Activated CD4-positive, alpha-beta memory T cell treated with anti-CD3 and anti-CD28 coated beads for 36 hours (primary cell): Measurements from ENCODE around the gene TK1. TPM values are rescaled to one million over a fixed set of nuclear protein-coding genes. Genes with fewer than 3 reads are reported as not detected.

ENCODE experiments used
- CTCF ChIA-PET: fragments of 350-600 bp; sonication (Branson Sonifier 250); formaldehyde crosslinking; loops from one replicate; lab custom pipeline; 2021; ENCODE audit warnings: antibody characterized with exemption, inconsistent platforms; lab: Charles Lee
- POLR2A ChIA-PET: fragments of 350-600 bp; sonication (Branson Sonifier 250); formaldehyde crosslinking; loops from one replicate; lab custom pipeline; 2021; ENCODE audit warnings: antibody characterized with exemption; lab: Charles Lee
- DNase-seq: peaks from one replicate; pipeline ENCODE4 v3.0.0-alpha.2; 2020
- H3K27ac Mint-ChIP-seq: one replicate; pipeline ENCODE4 v1.8.0; 2021; ENCODE audit warnings: mixed read lengths
- H3K27me3 Mint-ChIP-seq: one replicate; pipeline ENCODE4 v1.8.0; 2021; ENCODE audit warnings: mixed read lengths
- H3K36me3 Mint-ChIP-seq: one replicate; pipeline ENCODE4 v1.8.0; 2021; ENCODE audit warnings: mixed read lengths
- H3K4me1 Mint-ChIP-seq: one replicate; pipeline ENCODE4 v1.8.0; 2021; ENCODE audit warnings: low read depth, mixed read lengths
- H3K4me3 Mint-ChIP-seq: one replicate; pipeline ENCODE4 v1.8.0; 2021; ENCODE audit warnings: mild to moderate bottlenecking, mixed read lengths
- H3K9me3 Mint-ChIP-seq: one replicate; pipeline ENCODE4 v1.8.0; 2021; ENCODE audit warnings: mixed read lengths
- intact Hi-C: fragments of 100-400 bp; cut with micrococcal nuclease; formaldehyde crosslinking; loops from one replicate; pipeline ENCODE4 v1.15.1; 2023
- total RNA-seq, 2 experiments: library from RNA; stranded (reverse); gene quantifications; one replicate each; pipeline ENCODE4 v1.2.3, GENCODE V29; 2021

Gene TK1
- total RNA-seq, 2 experiments from 2014 or later: 188 to 193 TPM

DNA sequence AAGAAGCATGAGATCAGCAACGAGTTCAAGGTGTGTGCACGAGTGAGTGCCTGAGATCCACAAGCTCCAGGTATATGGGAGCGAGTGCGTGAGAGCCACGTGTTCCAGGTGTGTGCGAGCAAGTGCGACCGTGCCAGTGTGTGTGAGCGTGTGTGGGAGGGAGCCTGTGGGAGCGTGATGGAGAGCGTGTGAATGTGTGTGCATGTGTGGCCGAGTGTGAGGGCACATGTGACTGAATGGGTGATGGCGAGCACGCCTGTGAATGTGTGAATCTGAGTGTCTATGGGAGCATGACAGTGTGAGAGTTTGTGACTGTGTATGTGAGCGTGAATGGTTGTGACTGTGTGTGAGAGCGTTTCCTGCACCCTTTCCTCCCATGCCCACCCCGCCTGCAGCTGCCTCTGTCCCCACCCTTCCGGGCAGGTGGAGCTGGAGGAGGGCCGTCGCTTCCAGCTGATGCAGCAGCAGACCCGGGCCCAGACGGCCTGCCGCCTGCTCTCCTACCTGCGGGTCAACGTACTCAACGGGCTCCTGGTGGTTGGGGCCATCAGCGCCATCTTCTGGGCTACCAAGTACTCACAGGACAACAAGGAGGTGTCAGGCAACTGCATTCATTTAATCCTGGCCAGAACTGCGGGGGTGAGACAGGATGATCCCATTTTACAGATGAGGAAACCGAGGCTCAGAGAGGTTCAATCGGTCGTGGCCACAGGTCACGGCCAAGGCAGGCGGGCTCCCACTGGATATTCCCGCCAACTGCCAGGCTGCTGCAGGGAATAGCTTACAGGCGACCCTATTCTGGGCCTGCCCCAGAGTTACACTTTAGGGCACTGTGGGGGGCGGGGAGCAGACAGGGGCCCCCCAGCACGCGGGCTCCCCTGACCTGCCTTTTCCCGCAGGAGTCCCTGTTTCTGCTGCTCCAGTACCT, 52.6 kb downstream of the TK1 start:
- H3K36me3 Mint-ChIP-seq: peaks cover 58% of the 10 kb centered on the region
- ChIA-PET CTCF (interaction anchor here (1.0 to 6.6 kb wide), 13 partner anchors 8 to 288 kb away, joined by 3 to 99 read pairs (median 5); partner anchors contain the start of genes AFMID, TK1 and TMC6), POLR2A (interaction anchor here (0.9 to 1.8 kb wide), 5 partner anchors 8 to 52 kb away, joined by 3 to 7 read pairs (median 3); partner anchors contain the start of genes AFMID and TK1)
- H3K4me3 Mint-ChIP-seq: peak overlapping the region; percentile 65
- intact Hi-C loops: loop anchor here (1.0 to 5.0 kb wide), 4 partner anchors 13 to 53 kb away; partner anchors contain the start of genes AFMID, SYNGR2 and TK1
- peak; percentile 87 for DNase-seq
- H3K27ac Mint-ChIP-seq: peak overlapping the region; percentile 54
- H3K4me1 Mint-ChIP-seq: peaks cover 70% of the 10 kb centered on the region
- H3K27me3 Mint-ChIP-seq: no peaks in the 10 kb centered on the region
- no peaks in the 10 kb centered on the region for H3K9me3 Mint-ChIP-seq

DNA sequence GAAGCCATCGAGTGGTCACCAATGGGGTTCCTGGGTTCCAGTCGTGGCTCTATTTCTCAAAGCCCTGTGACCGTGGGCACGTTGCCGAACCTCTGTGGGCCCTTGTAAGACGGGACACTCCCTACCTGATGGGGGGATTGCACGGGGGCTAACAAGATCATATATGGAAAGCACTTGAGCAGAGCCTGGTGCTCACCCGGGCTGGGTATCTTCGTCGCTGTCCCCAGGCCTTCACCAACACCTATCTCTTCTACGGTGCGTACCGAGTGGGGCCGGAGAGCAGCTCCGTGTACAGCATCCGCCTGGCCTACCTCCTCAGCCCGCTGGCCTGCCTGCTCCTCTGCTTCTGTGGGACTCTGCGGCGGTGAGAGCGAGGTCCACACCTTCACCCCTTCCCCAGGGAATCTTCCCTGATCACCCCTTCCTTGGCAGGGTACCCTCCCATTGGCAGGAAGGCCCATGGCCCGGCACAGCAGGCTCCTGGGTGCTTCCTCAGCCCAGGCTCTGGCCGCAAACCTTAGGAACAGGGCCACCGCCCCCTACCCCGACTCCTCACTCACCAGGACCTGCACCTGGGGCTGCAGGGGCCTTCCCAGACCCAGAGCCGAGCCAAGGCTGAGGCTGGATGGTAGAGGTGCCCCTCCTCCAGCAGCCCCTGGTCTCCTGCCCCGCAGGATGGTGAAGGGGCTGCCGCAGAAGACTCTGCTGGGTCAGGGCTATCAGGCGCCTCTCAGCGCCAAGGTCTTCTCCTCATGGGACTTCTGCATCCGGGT, 53.5 kb downstream of the TK1 start:
- H3K27ac Mint-ChIP-seq: peak overlapping the region; percentile 54
- ChIA-PET POLR2A (interaction anchor here (0.9 to 1.8 kb wide), 4 partner anchors 8 to 53 kb away, joined by 3 to 7 read pairs (median 5); partner anchors contain the start of genes AFMID and TK1), CTCF (interaction anchor here (1.0 to 6.6 kb wide), 10 partner anchors 9 to 289 kb away, joined by 3 to 99 read pairs (median 7); partner anchors contain the start of genes AFMID, TK1 and TMC6)
- peak overlapping the region; percentile 65 for H3K4me3 Mint-ChIP-seq
- H3K9me3 Mint-ChIP-seq: no peaks in the 10 kb centered on the region
- intact Hi-C loops: loop anchor here (5.0 kb wide), 2 partner anchors 34 to 54 kb away; partner anchors contain the start of genes AFMID, SYNGR2 and TK1
- peaks cover 56% of the 10 kb centered on the region for H3K36me3 Mint-ChIP-seq
- DNase-seq: no peak
- H3K27me3 Mint-ChIP-seq: no peaks in the 10 kb centered on the region
- peaks cover 68% of the 10 kb centered on the region for H3K4me1 Mint-ChIP-seq

DNA sequence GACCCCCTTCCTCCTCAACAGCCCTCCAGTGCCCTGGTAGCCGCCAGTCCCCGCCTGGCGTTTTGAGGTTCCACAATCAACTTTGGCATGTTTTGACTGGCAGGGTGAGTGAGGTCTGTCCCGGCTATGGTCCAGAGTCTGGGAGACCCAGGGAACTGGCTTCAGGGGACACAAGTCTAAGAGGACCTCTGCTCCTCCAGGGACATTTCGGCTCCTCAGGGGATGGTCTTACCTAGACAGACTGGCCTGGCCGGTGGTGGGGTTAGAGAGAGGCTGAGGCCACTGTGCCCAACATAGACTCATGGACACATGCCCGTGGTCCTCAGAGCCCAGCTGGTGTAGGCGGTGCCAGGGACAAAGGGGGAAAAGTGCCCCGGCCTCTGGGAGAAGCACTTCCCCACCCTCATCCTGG, 54.1 kb downstream of the TK1 start:
- Mint-ChIP-seq H3K36me3 (peaks cover 57% of the 10 kb centered on the region), H3K9me3 (no peaks in the 10 kb centered on the region), H3K27me3 (no peaks in the 10 kb centered on the region), H3K4me1 (peaks cover 63% of the 10 kb centered on the region), H3K4me3 (peak overlapping the region; percentile 65), H3K27ac (peak overlapping the region; percentile 54)
- ChIA-PET CTCF (interaction anchor here (1.1 to 6.6 kb wide), 3 partner anchors 9 to 19 kb away, joined by 5 to 99 read pairs (median 60); partner anchors contain the start of gene TMC6), POLR2A (interaction anchor here (1.5 kb wide), 2 partner anchors 10 to 54 kb away, joined by 3 to 7 read pairs; partner anchors contain the start of genes AFMID and TK1)
- intact Hi-C loops: loop anchor here (5.0 kb wide), 2 partner anchors 35 to 55 kb away; partner anchors contain the start of genes AFMID, SYNGR2 and TK1
- DNase-seq: no peak

DNA sequence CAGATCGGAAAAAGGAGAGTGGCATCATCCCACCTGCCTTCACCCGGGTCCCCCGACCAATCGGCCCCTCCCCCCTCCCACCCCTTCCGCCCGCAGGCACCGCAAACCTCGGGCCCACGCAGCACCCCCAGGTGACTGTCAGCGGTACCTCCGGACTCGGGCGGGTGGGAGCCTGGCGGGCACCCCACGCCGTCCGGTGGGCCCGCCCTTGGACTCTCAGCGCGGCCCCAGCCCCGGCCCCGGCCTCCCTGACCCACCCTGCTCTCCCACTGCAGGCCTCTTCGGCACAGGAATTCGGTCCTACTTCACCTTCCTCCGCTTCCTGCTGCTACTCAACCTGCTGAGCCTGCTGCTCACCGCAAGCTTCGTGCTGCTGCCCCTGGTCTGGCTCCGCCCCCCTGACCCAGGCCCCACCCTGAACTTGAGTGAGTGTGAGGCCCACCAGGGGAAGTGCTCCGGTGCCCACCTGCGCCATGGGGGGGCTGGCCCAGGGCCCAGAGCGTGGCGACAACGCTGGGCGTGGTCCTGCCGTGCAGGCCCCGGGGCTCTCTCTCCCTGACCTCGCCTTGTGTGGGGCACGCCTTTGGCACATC, 54.7 kb downstream of the TK1 start:
- peaks cover 58% of the 10 kb centered on the region for H3K36me3 Mint-ChIP-seq
- ChIA-PET CTCF (interaction anchor here (0.7 to 6.6 kb wide), 4 partner anchors 9 to 47 kb away, joined by 3 to 99 read pairs (median 4); partner anchors contain the start of gene TMC6), POLR2A (interaction anchor here (1.1 to 1.6 kb wide), 2 partner anchors 10 to 37 kb away, joined by 3 to 5 read pairs; no protein-coding TSS in a partner anchor)
- intact Hi-C loops: loop anchor here (5.0 kb wide), 2 partner anchors 35 to 55 kb away; partner anchors contain the start of genes AFMID, SYNGR2 and TK1
- no peaks in the 10 kb centered on the region for H3K27me3 Mint-ChIP-seq
- peak; percentile 78 for DNase-seq
- peak overlapping the region; percentile 54 for H3K27ac Mint-ChIP-seq
- no peaks in the 10 kb centered on the region for H3K9me3 Mint-ChIP-seq
- peak overlapping the region; percentile 65 for H3K4me3 Mint-ChIP-seq
- peaks cover 58% of the 10 kb centered on the region for H3K4me1 Mint-ChIP-seq

DNA sequence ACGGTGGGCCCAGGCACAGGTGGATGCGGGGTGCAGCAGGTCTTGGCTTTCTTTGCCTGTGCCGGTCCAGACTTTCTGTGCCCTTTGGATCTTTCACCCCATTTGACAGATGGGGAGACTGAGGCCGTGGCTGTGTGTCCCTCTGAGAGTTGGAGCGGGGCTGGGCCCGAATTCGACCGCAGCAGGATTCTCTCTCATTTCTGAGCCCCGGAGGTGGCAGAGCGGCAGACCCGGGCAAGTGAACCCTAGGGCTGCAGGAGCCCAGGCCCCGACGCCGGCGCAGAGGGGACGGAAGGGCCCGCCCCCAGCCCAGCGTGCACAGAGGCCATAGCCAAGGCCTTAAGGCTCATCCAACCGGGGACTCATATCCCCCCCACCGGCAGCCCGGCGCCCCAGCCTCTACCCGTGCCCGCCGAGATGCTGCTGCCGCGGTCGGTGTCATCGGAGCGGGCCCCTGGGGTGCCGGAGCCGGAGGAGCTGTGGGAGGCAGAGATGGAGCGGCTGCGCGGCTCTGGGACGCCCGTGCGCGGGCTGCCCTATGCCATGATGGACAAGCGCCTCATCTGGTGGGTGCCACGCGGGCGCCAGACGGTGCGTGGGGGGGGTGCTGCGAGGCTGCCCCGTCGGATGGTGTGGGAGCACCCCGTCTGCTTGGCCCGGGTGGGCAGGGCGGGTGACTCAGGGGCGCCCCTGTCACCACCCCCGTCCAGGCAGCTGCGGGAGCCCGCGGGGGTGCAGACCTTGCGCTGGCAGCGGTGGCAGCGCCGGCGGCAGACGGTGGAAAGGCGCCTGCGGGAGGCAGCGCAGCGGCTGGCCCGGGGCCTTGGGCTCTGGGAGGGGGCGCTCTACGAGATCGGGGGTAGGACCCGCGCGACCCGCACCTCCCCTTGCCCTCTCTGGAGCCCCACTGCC, 55.4 kb downstream of the TK1 start:
- ChIA-PET CTCF (interaction anchor here (0.7 to 2.2 kb wide), 7 partner anchors 9 to 46 kb away, joined by 3 to 15 read pairs (median 4); no protein-coding TSS in a partner anchor), POLR2A (interaction anchor here (1.1 to 1.6 kb wide), 3 partner anchors 10 to 173 kb away, joined by 3 to 5 read pairs (median 4); partner anchors contain the start of gene TNRC6C)
- H3K4me3 Mint-ChIP-seq: peak overlapping the region; percentile 97
- H3K4me1 Mint-ChIP-seq: peaks cover 54% of the 10 kb centered on the region
- no peaks in the 10 kb centered on the region for H3K9me3 Mint-ChIP-seq
- intact Hi-C loops: loop anchor here (5.0 kb wide), 2 partner anchors 36 to 56 kb away; partner anchors contain the start of genes AFMID, SYNGR2 and TK1
- H3K27me3 Mint-ChIP-seq: no peaks in the 10 kb centered on the region
- H3K27ac Mint-ChIP-seq: peak overlapping the region; percentile 95
- DNase-seq: peak; percentile 69
- peaks cover 55% of the 10 kb centered on the region for H3K36me3 Mint-ChIP-seq

DNA sequence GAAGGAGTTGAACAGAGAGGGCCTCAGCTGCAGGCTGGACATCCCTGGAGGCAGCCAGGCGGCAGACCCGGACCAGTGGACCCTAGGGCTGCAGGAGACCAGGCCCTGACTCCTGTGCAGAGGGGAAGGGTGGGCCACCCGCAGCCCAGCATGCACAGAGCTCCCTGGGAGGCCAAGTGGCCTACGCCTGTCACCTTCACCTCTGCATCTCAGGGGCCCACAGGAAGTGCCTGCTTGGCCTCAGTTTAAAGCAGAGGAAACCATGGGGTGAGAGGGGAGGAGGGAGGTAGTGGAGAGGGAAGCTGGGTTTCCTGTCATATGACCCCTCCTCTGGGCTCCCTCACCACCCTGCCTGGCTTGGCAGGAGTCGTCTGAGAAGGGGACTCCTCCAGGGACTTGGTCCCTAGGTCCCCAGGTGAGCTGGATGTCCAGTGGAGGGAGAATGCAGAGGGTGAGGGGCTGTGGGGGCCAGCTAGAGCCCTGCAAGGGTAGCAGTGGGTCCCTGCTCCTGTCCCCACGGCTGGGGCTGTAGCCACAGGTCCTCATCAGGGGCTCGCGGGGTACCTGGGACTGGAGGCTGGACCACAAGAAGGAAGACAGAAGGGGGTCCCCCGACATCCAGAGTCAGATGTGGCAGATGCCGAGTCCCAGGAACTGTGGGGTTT, 56.3 kb downstream of the TK1 start, which contains the start of gene TMC8:
TSS of gene TMC8 (plus strand) at position 335 of the 665 bp plus-strand sequence. CDS start 818 bp downstream, outside the sequence.
- peaks cover 51% of the 10 kb centered on the region for H3K36me3 Mint-ChIP-seq
- peak within 1 kb of the TSS; percentile 95 for H3K27ac Mint-ChIP-seq
- DNase-seq: peak; percentile 89
- ChIA-PET POLR2A (interaction anchor here (0.7 to 1.6 kb wide), 6 partner anchors 8 to 172 kb away, joined by 3 to 5 read pairs (median 4); partner anchors contain the start of gene TNRC6C), CTCF (interaction anchor here (1.0 to 2.2 kb wide), 8 partner anchors 8 to 45 kb away, joined by 3 to 15 read pairs (median 4); no protein-coding TSS in a partner anchor)
- no peaks in the 10 kb centered on the region for H3K9me3 Mint-ChIP-seq
- H3K4me3 Mint-ChIP-seq: peak within 1 kb of the TSS; percentile 97
- intact Hi-C loops: loop anchor here (1.0 to 5.0 kb wide), 3 partner anchors 10 to 57 kb away; partner anchors contain the start of genes AFMID, SYNGR2 and TK1
- no peaks in the 10 kb centered on the region for H3K27me3 Mint-ChIP-seq
- H3K4me1 Mint-ChIP-seq: peaks cover 51% of the 10 kb centered on the region

DNA sequence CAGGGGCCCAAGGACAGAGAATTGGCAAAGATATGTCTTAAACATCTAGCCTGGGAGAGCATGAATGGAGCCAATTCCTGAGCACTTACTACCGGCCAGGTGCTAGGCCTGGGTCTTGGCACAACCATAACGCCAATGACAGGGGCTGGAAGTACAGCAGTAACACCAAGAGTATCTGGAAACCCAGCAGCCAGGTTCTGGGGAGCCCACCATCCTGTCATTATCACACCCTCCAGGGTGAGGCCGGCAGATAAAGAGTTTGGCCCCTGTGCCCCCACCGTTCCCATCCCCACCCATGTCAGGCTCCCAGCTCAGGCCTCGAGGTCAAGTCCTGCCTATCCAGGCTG, 56.8 kb downstream of the TK1 start:
- Mint-ChIP-seq H3K36me3 (peaks cover 47% of the 10 kb centered on the region), H3K4me1 (peaks cover 51% of the 10 kb centered on the region), H3K4me3 (peak overlapping the region; percentile 97), H3K27me3 (no peaks in the 10 kb centered on the region), H3K9me3 (no peaks in the 10 kb centered on the region), H3K27ac (peak overlapping the region; percentile 95)
- DNase-seq: no peak
- intact Hi-C loops: loop anchor here (1.0 to 5.0 kb wide), 3 partner anchors 10 to 57 kb away; partner anchors contain the start of genes AFMID, SYNGR2 and TK1
- CTCF ChIA-PET: interaction anchor here (1.0 to 2.2 kb wide), 8 partner anchors 8 to 46 kb away, joined by 3 to 15 read pairs (median 4); no protein-coding TSS in a partner anchor
- POLR2A ChIA-PET: interaction anchor here (0.7 to 1.4 kb wide), 5 partner anchors 7 to 172 kb away, joined by 3 to 4 read pairs (median 4); partner anchors contain the start of gene TNRC6C

DNA sequence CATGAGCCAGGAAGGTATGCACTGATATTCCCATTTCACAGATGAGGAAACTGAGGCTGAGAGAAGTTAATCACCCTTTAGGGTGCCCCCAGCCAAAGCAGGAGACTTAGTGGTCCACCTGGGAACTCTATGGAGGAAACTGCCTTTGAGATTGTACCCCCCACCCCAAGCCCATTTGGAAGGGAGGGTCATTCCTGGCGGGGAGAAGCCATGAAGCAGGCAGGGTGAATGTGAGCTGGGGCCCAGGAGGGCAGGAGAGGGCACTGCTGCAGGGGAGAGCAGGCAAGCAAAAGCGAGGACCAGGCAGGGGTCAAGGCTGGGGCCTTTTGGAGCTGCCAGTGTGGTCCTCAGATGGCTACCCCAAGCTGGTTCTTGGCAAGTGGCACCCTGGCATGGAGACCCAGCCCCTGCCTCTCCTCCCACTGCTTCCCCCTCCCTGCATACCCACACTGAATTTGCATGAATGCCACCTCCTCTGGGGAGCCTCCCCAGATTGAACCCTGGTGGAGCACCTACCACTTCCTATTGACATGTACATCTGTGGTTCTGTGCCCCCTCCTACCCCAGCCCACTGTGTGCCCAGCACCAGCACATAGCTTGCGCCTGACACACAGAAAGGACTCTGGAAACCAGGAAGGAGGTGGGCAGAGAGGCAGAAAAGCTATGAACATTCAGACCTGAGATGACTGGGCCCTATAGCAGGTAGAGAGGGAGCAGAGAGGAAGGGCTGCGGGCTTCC, 57.3 kb downstream of the TK1 start:
- DNase-seq: peak; percentile 76
- Mint-ChIP-seq H3K27me3 (no peaks in the 10 kb centered on the region), H3K9me3 (no peaks in the 10 kb centered on the region), H3K4me3 (peak overlapping the region; percentile 97), H3K4me1 (peaks cover 52% of the 10 kb centered on the region), H3K27ac (peak overlapping the region; percentile 95), H3K36me3 (peaks cover 45% of the 10 kb centered on the region)
- POLR2A ChIA-PET: interaction anchor here (0.6 to 1.9 kb wide), 6 partner anchors 8 to 171 kb away, joined by 3 to 6 read pairs (median 4); partner anchors contain the start of gene TNRC6C
- CTCF ChIA-PET: interaction anchor here (1.2 to 2.2 kb wide), 6 partner anchors 7 to 47 kb away, joined by 3 to 15 read pairs (median 5); no protein-coding TSS in a partner anchor
- intact Hi-C loops: loop anchor here (1.0 to 5.0 kb wide), 4 partner anchors 11 to 125 kb away; partner anchors contain the start of genes AFMID, SYNGR2 and TK1
